Measurements from ENCODE around the gene TMEM150B.

- TF ChIP-seq EZH2 (IDR thresholded peaks at IDR 0.05) (no peak), POLR2AphosphoS5 (IDR thresholded peaks at IDR 0.05; ENCODE audit: borderline replicate concordance, low read depth, low read length) (no peak), FOXP2 (optimal IDR thresholded peaks at IDR 0.05; ENCODE audit: control extremely low read depth, extremely low read length, insufficient read depth) (no peak)
These were observed 24.2 kb downstream of the TMEM150B start for GRCh38 chr19:55300886-55301458.
